Skeletal muscle tissue (tissue), 4 donors: ENCODE results near the gene ZNF592. TPM values are rescaled to one million over a fixed set of nuclear protein-coding genes. Genes with fewer than 3 reads are reported as not detected.

Experiments used
- H3K27ac ChIP-seq: one replicate; pipeline ENCODE4 v1.7.0; 2013; ENCODE audit warnings: mild to moderate bottlenecking, low read depth, low read length, inconsistent platforms
- H3K27me3 ChIP-seq, 3 donors: one replicate each; pipeline ENCODE4 v1.7.0; 2013; ENCODE audit warnings: low read length in 3 of 3; ENCODE audit not compliant: control insufficient read depth in 3 of 3, insufficient read depth in 3 of 3
- H3K36me3 ChIP-seq, 3 donors: one replicate each; pipeline ENCODE4 v1.7.0; 2013; ENCODE audit warnings: low read length in 3 of 3; ENCODE audit not compliant: control insufficient read depth in 3 of 3, insufficient read depth in 3 of 3
- H3K4me1 ChIP-seq, 3 donors: one replicate each; pipeline ENCODE4 v1.7.0; 2013; ENCODE audit warnings: low read length in 3 of 3, mild to moderate bottlenecking in 3 of 3; ENCODE audit not compliant: control insufficient read depth in 3 of 3, insufficient read depth in 3 of 3
- H3K4me3 ChIP-seq, 3 donors: one replicate each; pipeline ENCODE4 v1.7.0; 2013; ENCODE audit warnings: low read length in 3 of 3
- H3K9ac ChIP-seq, 3 donors: one replicate each; pipeline ENCODE4 v1.7.0; 2013; ENCODE audit warnings: low read length in 3 of 3, mild to moderate bottlenecking in 3 of 3, moderate library complexity in 2 of 3, low read depth in 1 of 3
- H3K9me3 ChIP-seq, 3 donors: one replicate each; pipeline ENCODE4 v1.7.0; 2013; ENCODE audit warnings: low read length in 3 of 3; ENCODE audit not compliant: control insufficient read depth in 3 of 3
- total RNA-seq: library from RNA; depleted of rRNA; stranded (reverse); fragments of >200 nt; gene quantifications from one replicate; pipeline ENCODE4 v1.2.3, GENCODE V29; 2014
- donor health status: Osteomylitis.

ZNF592 gene
- total RNA-seq, 1 donor from 2014 or later, result 6.3 TPM

DNA sequence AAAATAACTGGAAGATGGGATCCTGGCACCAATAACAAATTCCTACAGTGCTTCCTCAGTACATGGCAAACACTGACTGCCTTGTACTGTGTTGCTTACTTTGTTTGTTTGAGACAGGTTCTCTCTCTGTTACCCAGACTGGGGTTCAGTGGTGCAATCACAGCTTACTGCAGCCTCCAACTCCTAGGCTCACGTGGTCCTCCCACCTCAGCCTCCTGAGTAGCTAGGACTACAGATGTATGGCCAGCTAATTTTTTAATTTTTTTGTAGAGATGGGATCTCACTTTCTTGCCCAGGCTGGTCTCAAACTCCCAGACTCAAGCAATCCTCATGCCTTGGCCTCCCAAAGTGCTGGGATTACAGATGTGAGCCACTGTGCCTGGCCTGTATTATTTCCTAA, 65.0 kb downstream of the ZNF592 start:
- Histone ChIP-seq H3K9me3 (no peaks in the 10 kb centered on the region), H3K27me3 (no peaks in the 10 kb centered on the region), H3K9ac (no peak overlapping the region), H3K27ac (no peak overlapping the region), H3K4me3 (no peak overlapping the region), H3K4me1 (peaks cover 13 to 21% (median 18%) of the 10 kb centered on the region in 3 donors), H3K36me3 (peaks cover 0 to 4% (median 0%) of the 10 kb centered on the region in 3 donors)

DNA sequence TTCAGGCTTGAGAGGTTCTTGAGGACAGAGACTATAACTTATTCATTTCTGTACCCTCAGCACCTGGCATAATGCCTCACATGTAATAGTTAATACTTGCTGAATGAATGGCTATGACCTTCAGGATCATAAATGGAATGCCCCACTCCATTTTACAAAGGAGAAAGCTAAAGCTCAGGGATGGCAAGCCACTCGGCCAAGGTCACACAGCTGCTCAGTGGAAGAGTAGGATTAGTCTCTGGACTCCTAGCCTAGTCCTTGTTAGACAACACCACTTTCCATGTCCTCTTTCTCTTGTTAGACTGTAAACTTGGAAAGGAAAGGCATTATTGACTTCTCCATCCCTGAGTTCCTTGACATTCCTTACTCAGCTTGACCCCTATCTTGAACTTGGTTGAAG, 65.5 kb downstream of the ZNF592 start:
- Histone ChIP-seq H3K4me1 (peaks cover 18 to 25% (median 23%) of the 10 kb centered on the region in 3 donors), H3K27ac (no peak overlapping the region), H3K36me3 (peaks cover 0 to 4% (median 0%) of the 10 kb centered on the region in 3 donors), H3K4me3 (no peak overlapping the region), H3K27me3 (no peaks in the 10 kb centered on the region), H3K9me3 (no peaks in the 10 kb centered on the region), H3K9ac (no peak overlapping the region)

DNA sequence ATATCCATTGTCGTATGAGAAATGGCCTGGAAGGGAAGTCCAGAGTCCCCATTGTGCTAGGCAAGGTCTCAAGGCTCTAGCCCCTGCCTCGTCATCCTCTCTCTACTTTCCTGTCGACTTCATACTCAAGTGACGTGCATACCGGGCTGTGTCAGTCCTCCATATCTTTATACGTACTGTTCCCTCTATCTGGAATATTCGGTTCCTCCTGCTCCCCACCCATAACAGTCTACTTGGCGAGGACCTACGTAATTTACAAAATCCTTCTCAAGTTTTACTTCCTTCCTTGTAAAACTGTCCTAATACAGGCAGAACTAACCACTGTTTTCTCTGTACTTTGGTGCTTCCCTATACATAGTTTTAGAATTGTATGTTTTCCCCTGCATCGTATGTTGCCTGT, 66.5 kb downstream of the ZNF592 start:
- no peak overlapping the region for H3K9ac ChIP-seq
- H3K9me3 ChIP-seq, result no peaks in the 10 kb centered on the region
- peaks cover 0 to 7% (median 0%) of the 10 kb centered on the region in 3 donors for H3K36me3 ChIP-seq
- H3K4me1 ChIP-seq, result peaks cover 28 to 33% (median 32%) of the 10 kb centered on the region in 3 donors
- no peak overlapping the region for H3K27ac ChIP-seq
- H3K27me3 ChIP-seq, result no peaks in the 10 kb centered on the region
- H3K4me3 ChIP-seq, result no peak overlapping the region

DNA sequence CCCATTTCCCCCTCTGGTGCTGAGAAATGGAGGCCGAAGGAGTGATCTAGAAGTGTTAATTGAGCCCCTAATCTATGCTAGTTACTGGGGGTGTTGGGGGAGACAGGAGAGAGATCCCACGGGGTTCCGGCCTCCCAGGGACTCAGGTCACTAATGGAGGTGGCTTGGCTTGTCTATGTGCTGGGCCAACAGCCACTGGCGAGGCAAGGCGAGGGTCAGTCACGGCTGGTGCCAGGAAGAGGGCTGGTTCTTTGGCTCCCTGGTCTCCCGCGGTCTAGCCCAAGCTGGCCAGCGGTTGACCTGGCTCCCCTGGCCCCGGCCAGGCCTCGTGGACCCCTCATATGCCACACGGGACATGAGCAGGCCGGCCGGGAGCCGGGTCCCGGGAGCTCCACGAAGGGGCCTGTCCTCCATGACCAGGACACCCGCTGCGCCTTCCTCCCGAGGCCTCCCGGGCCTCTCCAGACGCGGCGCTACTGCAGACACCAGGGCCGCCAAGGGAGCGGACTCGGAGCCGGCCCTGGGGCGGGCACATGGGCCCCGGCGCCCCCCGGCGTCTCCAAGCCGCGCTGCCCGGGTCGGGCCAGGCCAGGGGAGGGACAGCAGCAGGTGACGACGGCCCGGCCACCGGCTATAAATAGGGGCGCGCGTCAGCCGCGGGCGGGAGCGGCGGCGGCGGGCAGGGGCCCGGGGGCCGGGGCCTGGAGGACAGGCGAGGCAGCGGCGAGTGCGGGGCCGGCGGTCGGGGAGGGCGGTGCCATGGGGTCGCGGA, 68.5 kb downstream of the ZNF592 start, which contains the start of gene ALPK3:
Gene ALPK3, plus strand, starts transcription at position 663 of the 772 bp plus-strand sequence. Its CDS starts 97 bp downstream, at position 760.
- H3K9ac ChIP-seq, result peak within 1 kb of the TSS; percentile 98 to 100 (median 100)
- no peaks in the 10 kb centered on the region for H3K27me3 ChIP-seq
- H3K27ac ChIP-seq, result peak within 1 kb of the TSS; percentile 100
- H3K9me3 ChIP-seq, result no peaks in the 10 kb centered on the region
- H3K36me3 ChIP-seq, result peaks cover 3 to 15% (median 11%) of the 10 kb centered on the region in 3 donors
- peaks cover 43 to 46% (median 45%) of the 10 kb centered on the region in 3 donors for H3K4me1 ChIP-seq
- H3K4me3 ChIP-seq, result peak within 1 kb of the TSS; percentile 83 to 94 (median 92)

DNA sequence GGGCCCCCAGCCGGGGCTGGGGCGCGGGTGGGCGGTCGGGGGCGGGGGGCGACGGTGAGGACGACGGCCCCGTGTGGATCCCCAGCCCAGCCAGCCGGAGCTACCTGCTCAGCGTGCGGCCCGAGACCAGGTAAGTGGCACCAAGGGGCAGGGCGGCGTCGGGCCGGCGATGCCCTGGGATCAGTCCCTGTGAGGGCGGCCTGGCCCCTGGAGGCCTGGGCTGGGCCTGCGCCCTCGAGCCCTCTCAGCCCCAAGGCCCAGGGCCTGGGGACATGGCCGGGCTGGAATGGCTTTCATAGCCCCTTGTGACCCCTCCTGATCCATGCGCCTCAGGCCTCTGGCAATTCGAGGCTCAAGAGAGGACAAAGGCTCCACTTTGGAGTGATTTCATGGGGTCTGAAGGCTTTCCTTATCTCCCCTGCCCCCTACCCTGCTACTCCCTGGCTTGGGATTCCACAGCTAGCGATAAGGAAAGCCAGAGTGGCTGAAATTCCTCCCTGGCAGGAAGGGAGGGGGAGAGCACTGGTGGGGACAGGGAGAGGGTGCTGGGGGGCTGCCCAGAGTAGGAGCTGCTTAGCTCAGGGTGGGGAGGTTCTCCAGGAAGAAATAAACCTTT, 69.2 kb downstream of the ZNF592 start:
- peak overlapping the region; percentile 83 to 94 (median 92) for H3K4me3 ChIP-seq
- H3K27me3 ChIP-seq, result no peaks in the 10 kb centered on the region
- peak overlapping the region; percentile 100 for H3K27ac ChIP-seq
- H3K36me3 ChIP-seq, result peaks cover 3 to 19% (median 13%) of the 10 kb centered on the region in 3 donors
- no peaks in the 10 kb centered on the region for H3K9me3 ChIP-seq
- H3K9ac ChIP-seq, result peak overlapping the region; percentile 98 to 100 (median 100)
- H3K4me1 ChIP-seq, result peaks cover 50 to 53% (median 52%) of the 10 kb centered on the region in 3 donors

DNA sequence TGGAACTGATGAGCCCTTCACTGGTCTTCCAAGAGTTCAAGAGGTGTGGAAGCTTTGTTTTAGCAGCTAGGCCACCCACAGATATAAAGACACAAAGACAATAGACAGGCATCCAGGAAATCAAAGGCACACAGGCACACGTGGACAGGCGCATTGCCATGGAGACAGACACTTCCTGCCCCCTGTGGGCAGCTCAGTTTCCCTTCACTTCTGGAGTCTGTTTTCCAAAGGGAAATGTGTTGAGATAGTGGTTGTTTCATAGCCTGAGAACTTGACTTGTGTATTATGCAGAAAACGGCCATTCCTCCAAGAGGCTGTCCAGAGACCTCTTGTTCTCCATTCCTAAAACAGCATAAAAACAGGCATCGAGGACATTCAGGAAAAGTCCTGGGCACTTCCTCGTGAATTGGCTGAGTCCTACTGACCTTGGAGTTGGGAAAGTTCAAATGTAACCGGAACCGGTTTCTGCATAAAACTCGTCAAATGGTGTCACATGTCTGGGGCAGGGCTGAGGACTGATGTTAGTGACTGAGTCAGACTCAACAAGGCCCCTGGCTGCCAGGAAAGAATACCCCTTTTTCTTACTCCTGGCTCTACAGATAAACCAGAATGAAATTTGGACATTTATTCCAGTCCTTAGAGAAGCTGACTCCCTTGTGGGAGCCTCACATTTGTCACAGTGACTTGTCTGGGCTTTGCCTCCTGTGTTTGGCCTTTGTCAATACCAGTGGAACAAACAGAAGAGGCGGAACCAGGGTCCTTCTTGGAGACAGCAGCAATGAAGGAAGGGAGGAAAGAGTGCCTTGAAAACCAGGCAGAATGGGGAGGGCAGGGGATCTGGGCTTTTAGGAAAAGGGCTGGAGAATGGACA, 70.1 kb downstream of the ZNF592 start:
- H3K27ac ChIP-seq, result peak overlapping the region; percentile 100
- H3K4me3 ChIP-seq, result peak overlapping the region; percentile 83 to 94 (median 92)
- H3K36me3 ChIP-seq, result peaks cover 3 to 23% (median 13%) of the 10 kb centered on the region in 3 donors
- no peaks in the 10 kb centered on the region for H3K27me3 ChIP-seq
- H3K9ac ChIP-seq, result peak overlapping the region; percentile 98 to 100 (median 100)
- peaks cover 60 to 62% (median 61%) of the 10 kb centered on the region in 3 donors for H3K4me1 ChIP-seq
- no peaks in the 10 kb centered on the region for H3K9me3 ChIP-seq

DNA sequence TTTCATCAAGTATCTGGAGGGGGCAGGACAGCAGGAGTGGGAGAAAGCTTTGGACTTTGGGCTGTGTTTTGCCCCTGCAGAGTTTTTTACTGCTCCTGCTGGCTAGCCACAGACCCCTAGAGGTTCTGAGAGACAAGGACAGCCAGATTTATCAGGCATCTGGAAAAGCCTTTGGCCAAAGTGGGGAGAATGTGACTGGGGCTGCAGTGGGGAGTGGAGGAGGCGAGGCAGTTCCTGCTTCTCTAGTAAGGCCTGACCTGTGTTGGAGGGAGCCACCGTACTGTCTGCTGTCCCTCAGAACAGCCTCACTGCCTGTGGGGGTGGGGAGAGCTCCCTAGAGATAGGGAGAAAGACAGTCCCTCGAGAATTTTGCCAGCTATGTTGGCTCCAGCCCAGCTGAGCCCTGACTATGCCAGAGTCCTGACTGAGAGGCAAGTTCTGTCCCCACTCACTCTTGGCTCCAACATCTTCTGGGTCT, 70.9 kb downstream of the ZNF592 start:
- Histone ChIP-seq H3K9ac (peak overlapping the region; percentile 98 to 100 (median 100)), H3K4me3 (peak overlapping the region; percentile 83 to 94 (median 92)), H3K36me3 (peaks cover 3 to 24% (median 17%) of the 10 kb centered on the region in 3 donors), H3K4me1 (peaks cover 68 to 70% (median 69%) of the 10 kb centered on the region in 3 donors), H3K9me3 (no peaks in the 10 kb centered on the region), H3K27me3 (no peaks in the 10 kb centered on the region), H3K27ac (peak overlapping the region; percentile 100)

DNA sequence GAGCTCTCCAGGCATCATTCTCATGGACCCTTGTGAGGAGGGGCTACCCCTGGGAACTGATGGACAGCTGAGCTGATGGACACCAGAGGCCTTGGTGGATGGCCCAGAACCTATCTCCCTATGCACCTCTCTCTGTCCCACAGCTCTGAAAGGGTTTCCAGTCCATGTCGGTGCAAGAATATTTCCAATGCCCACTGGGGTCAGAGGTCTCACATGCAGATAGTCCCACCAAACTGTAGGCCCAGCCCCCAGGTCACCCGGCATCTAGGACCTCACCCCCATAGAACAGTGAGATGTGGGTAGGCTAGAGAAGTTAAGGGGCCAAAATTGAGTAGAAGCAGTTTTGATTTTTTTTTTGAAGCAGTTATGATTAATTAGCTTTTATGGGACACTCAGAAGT, 71.4 kb downstream of the ZNF592 start:
- Histone ChIP-seq H3K27me3 (no peaks in the 10 kb centered on the region), H3K4me3 (peak overlapping the region; percentile 83 to 94 (median 92)), H3K4me1 (peaks cover 73 to 75% (median 74%) of the 10 kb centered on the region in 3 donors), H3K9ac (peak overlapping the region; percentile 98 to 100 (median 100)), H3K27ac (peak overlapping the region; percentile 100), H3K36me3 (peaks cover 5 to 28% (median 21%) of the 10 kb centered on the region in 3 donors), H3K9me3 (no peaks in the 10 kb centered on the region)

DNA sequence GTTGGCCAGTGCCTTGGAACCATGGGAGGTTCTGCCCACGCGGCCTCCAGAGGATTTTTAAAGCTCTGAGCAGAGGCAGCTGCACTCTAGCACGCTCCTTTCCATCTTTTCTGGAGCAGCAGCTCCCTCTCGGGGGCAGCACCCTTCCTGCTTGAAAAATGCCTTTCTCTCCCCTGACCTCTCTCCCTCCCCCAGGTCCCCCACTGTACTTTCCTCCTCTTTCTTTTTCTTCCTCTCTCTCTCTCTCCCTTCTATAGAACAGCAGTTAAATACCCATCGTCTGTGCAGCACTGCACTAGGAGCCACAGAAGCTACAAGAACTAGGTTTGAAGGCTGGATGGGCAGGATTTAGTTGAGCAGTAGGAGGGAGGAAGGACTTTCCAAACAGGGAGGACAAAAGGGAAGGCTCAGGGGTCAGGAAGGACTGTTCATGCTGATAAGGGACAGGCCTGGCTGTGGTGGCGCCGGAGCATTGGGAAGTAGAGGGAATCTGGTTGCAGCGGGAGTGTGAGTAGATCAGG, 73.2 kb downstream of the ZNF592 start:
- no peaks in the 10 kb centered on the region for H3K9me3 ChIP-seq
- peaks cover 8 to 35% (median 21%) of the 10 kb centered on the region in 3 donors for H3K36me3 ChIP-seq
- H3K4me3 ChIP-seq, result peak overlapping the region; percentile 50 to 65 (median 61)
- peak overlapping the region; percentile 52 to 100 (median 75) for H3K9ac ChIP-seq
- H3K27ac ChIP-seq, result peak overlapping the region; percentile 100
- no peaks in the 10 kb centered on the region for H3K27me3 ChIP-seq
- H3K4me1 ChIP-seq, result peaks cover 83 to 87% (median 86%) of the 10 kb centered on the region in 3 donors
